KG1 (cell line): ENCODE results near the gene KCTD5.

Experiments used
- DNase-seq: peaks from one replicate; lab custom pipeline; 2025; lab: John Stamatoyannopoulos, UW

KCTD5 gene

GRCh38 chr16:2697401-2697948 lies 15.2 kb downstream of the KCTD5 start:
- no peak for DNase-seq

DNA sequence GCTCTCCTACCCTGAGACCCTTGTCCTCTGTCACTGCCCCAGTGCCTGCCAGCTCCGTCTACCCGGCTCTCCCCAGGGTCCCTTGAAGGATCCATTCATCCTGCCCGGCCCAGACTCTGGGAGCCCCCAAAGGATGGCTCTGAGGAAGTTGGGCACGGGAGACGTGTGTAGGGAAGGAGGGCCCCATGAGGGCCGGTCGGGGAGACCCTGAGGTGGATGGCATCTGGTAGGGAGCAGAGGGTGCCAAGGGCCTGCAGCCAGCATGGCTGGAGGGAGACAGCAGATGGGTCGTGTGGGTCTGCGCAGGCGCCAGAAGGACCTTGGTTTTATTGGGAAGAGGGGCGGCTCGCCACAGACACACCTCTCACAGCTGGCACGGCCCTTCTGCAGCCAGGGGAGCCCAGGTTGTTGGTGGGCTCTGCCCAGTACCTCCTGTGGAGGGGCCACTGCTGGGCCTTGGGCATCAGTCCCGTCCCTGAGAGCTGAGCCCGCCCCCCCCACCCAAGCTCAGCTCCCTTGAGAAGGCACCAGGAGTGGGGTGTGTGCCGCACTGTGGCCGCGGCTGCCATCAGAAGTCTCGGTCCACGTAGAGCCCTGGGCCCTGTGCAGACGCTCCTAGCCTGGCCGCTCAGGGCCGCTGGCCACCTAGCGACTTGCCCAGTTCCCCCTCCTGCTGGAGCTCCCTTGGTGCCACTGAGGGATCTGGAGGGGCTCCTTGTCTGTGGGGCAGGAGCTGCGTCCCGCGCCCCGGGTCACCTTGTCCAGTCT lies 16.0 kb downstream of the KCTD5 start:
- DNase-seq: no peak

GRCh38 chr16:2698965-2699750 lies 16.8 kb downstream of the KCTD5 start:
- no peak for DNase-seq

GRCh38 chr16:2699791-2700600 lies 17.7 kb downstream of the KCTD5 start:
- DNase-seq: no peak

DNA sequence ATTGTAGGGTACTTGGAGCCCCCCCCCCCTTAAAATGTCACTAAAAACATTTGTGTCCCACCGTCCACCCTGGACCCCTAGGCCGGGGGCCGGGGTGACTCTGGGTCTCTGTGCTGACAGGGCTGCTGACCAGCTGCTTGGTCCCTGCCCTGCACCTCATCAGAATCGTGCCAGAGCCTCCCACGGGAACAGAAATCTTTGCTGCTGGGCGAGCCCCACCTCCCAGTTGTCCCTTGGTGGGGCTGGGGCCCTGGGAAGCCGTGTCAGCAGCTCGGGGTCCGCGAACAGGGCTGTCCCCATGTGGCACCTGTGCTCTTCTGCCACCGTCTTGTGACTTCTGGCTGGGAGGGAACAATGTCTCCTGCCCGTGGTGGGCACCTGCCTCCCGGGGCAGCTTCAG lies 18.5 kb downstream of the KCTD5 start:
- no peak for DNase-seq

DNA sequence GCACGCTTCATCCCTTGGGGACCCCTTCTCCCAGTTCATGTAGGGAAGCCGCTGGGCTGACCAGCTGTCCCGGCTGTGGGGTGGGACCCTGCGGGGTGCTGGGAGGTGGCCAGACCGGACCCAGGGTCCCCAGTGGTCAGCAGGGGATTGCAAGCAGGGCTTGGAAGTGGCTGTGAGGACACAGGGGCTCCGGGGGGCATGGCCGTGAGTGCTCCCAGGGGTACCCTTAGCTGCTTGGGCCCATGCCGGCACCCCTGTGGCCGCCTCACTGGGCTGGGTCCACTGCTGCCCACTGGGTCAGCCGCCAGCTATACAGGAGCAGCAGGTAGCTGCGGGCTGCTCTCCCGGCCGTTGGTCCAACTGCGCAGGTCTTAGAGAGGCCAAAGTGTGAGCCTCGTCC lies 18.9 kb downstream of the KCTD5 start:
- DNase-seq: no peak

DNA sequence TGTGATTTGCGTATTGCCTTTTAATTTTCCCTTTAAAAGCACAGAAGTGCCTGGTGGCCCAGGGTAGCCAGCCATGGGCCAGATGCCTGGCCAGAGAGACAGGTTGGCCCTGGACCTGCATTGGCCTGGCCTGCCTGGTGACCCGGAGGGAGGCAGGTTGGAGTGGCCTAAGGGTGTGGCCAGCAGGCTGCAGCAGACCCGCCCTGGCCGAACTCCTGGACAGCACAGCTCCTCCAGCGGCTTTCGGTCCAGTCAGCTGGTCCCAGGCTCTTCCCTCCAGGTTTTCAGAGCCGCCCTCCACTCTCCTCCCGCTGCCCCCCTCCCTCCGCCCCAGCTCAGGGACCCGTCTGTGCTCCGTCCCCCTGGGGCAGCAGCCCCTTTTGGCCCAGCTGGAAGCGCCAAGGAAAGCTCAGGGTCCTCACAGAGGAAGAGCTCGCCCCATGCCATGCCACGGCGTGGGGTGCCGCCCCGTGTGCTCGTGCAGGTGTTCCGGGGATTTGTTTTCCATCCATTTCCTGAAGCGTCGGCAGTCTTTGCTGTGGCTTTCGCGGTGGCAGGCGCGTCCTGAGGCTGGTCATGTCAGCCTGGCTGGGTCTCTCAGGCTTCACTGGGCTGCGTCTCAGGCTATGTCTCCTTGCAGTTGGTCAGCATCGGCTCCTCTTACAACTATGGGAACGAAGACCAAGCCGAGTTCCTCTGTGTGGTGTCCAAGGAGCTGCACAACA lies 19.6 kb downstream of the KCTD5 start:
- DNase-seq: no peak

DNA sequence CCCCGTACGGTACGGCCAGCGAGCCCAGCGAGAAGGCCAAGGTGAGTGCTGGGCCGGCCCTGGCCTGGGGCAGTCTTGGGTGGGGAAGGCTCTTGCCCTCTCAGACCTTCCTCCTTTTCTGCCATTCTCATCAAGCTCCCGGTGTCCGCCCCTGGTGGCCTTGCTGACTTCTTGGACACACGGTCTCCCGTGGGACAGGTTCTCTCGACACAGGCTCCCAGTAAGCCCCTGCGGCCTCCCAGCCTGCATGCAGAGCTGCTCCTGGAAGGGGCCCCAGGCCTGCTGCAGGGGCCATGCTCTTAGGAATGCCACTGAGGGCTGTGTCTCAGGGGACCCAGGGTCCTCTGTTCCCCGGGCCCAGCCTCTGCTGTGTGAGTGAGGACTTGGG lies 20.1 kb downstream of the KCTD5 start:
- DNase-seq: no peak

DNA sequence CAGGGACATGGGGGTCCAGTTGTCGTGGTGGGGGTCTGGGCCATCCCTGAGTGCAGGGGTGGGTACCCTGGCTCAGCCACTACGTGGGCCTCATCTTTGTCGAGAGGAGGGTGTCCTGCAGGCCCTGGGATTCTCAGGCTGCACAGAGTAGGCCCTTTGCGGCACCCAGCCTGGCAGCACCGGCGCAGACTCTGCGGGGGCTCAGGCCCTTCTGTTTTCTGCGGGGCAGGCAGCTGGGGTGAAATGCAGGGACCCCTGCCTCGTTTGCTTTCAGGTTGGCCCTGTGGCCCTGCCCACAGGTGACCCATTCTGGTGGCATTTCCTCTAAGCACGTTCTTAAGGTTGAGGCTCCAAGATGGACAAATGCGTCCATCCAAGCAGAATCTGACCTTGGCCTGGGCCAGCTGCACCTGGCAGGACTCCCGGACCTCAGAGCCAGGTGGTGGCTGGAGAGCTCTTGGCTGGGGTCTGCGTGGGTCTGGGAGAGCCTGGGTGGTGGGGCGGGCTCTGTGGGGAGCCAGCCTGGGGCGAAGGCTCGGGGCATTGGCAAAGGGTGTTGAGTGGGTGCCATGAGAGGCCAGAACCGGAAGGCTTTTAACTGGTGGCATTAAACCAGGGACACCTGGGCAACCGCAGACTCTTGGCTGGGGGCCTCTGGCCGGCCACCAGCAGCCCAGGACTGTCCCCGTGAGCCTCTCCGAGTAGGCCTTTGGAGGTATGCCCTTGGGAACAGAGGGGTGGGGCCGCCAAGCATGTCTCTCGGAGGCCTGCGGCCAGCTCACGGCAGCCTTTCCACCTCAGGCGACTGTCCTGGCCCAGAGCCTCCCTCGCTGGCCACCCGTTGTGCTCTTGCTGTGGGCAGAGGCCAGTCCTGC lies 20.8 kb downstream of the KCTD5 start:
- DNase-seq: no peak

DNA sequence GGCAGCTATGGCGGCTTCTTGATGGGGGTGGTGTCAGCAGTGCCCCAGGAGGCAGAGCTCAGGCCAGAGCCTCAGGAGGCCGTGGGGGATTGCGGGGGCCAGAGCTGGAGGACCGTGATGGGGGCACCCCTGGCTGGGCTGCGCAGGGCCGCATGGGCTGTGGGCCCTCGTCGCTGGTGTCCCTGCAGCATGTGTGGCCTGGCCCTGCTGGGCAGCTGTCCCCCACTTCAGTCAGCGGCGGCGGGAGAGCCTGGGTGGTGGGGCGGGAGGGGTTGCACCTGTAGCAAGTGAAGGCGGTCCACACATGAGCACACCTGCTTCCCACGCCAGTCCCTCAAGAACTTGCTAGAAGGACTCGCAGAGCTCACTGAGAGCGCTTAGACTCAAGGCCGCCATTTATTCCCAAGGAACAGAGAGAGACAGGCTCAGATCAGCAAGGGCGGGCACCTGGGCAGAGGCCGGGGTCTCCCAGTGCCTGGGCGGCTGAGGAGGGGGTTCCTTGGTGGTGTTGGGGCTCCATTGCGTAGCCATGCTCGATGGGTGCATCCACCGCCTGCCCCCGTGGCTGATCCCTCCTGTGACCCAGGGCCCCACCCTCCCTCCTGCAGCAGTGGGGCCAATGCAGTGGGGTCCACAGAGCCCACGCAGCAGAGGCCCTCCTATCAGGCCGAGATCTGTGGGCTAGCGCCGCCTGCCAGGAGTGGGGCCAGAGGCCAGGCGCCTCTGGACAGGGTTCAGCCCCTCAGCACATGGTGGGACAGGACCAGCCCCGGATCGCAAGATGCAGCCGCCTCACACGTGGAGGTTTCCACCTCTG lies 22.1 kb downstream of the KCTD5 start:
- no peak for DNase-seq

DNA sequence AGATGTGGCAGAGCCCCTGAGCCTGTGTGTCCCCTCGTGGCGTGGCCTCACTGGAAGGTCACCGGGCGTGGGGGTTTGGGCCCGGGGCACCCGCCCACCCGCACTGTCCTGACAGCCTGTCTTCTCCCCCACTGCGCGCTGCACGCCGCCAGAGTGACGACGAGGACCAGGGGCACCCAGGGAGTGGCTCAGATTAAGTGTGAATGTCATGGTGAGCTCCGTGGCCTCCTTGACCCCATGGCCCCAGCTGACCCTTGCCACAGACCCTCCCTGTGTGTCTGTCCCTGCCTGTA lies 22.6 kb downstream of the KCTD5 start:
- DNase-seq: no peak

DNA sequence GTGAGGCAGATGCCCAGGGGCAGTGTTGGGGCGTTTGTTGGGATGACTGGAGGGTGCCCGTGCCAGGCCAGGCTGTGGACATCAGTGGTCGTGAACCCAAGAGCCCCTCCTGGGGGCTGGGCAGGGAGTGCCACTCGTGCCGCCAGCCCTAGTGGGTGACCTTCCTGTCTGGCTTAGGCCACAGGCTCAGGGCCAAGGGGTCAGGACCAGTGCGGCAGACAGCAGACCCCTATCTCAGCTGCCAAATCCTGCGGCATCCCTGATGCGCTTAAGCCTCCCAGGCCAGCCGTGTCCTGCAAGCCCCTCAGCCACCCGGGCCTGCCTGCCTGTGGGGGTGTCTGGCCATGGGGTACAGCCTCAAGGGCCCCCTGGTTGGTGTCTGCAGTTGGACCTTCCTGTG lies 23.0 kb downstream of the KCTD5 start:
- no peak for DNase-seq

GRCh38 chr16:2706085-2706484 lies 23.8 kb downstream of the KCTD5 start:
- no peak for DNase-seq

- no peak for DNase-seq
Observed at GRCh38 chr16:2706611-2707311, 24.4 kb downstream of the KCTD5 start.

- DNase-seq: no peak
Observed at GRCh38 chr16:2707368-2708289, 25.3 kb downstream of the KCTD5 start.

DNA sequence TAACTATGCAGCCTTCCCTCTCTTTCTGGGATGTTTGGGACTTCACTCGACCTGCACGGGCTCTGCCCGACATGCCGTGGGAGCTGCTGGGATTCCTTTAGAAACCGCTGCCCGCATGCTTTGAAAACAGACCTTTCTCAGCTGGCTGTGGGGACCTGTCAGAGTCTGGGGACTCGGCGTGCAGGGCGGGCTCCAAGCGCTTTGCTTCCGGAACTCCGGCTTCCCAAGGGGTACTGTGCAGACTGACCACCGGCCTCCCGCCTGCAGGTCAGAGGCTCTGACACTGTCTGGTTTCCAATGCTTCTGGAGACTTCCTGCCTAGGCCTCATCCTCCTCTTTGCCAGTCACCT lies 25.9 kb downstream of the KCTD5 start:
- DNase-seq: no peak

DNA sequence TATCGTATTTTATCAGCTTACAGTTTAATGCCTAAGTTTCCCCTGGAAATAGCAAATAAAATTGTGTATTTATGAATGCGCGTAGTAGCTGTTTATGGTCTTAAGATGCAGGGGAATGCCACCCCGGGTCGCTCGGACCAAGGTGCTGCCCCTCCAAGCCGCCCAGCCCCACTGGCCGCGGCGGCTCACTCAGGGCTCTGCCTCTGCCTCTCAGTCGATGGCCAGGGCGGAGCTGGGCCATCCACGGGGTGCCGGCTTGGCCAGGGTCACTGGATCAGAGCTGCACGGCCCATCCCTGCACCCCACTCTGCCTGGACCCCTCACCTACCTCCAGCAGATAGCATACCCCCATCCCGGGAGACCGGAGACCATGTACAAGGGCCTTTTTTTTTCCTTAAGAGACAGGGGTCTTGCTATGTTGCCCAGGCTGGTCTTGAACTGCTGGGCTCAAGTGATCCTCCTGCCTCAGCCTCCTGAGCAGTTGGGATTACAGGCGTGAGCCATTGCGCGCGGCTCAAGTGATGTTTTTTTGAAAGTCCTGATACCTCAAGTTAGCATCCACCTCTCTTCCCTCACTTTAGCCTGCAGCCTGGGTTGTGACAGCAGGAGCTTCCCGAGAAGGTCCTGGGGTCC lies 26.7 kb downstream of the KCTD5 start:
- DNase-seq: no peak

GRCh38 chr16:2709588-2709984 lies 27.3 kb downstream of the KCTD5 start:
- no peak for DNase-seq
